HG03039 (cell line): ENCODE measurements around the gene LSM2.
"Not testable (repeated sequence)": the region's sequence is repeated elsewhere in the genome, so short reads cannot be mapped to it uniquely, and the experiment has no call there.

ENCODE experiments used
- ATAC-seq: cut with Tn5 transposase; IDR thresholded peaks from one replicate; pipeline ENCODE4 v1.9.1; 2021; ENCODE audit warnings: mild to moderate bottlenecking, moderate library complexity; ENCODE audit not compliant: unreplicated experiment

LSM2 gene

GRCh38 chr6:31827286-31828079 is 20.7 kb upstream of the LSM2 start, which contains the start of gene HSPA1B:
HSPA1B (plus strand) TSS chr6:31827738; CDS start chr6:31827951, 213 bp downstream.
- peak; percentile 63 for ATAC-seq

GRCh38 chr6:31826793-31827285 is 20.1 kb upstream of the LSM2 start:
- ATAC-seq, result no peak

GRCh38 chr6:31825553-31825952 is 18.8 kb upstream of the LSM2 start:
- ATAC-seq, result no peak

GRCh38 chr6:31823592-31824196 is 16.9 kb upstream of the LSM2 start:
- ATAC-seq, result not testable (repeated sequence)

GRCh38 chr6:31822036-31822821 is 15.5 kb upstream of the LSM2 start:
- ATAC-seq, result peak; percentile 45

GRCh38 chr6:31821301-31822035 is 14.7 kb upstream of the LSM2 start:
- ATAC-seq, result no peak

GRCh38 chr6:31820399-31820798 is 13.6 kb upstream of the LSM2 start:
- ATAC-seq, result not testable (repeated sequence)

GRCh38 chr6:31819871-31820299 is 13.1 kb upstream of the LSM2 start:
- no peak for ATAC-seq

- ATAC-seq, result not testable (repeated sequence)
Measured at GRCh38 chr6:31817929-31818511, 11.3 kb upstream of the LSM2 start.

GRCh38 chr6:31817133-31817928 is 10.6 kb upstream of the LSM2 start:
- ATAC-seq, result not testable (repeated sequence)

GRCh38 chr6:31815025-31815838 is 8.5 kb upstream of the LSM2 start, which contains the start of the genes HSPA1A and HSPA1L:
HSPA1A (plus strand) TSS chr6:31815543; CDS start chr6:31815757, 214 bp downstream.
HSPA1L (minus strand) TSS chr6:31815283; CDS start chr6:31811972, 3,311 bp downstream.
- no peak for ATAC-seq

- no peak for ATAC-seq
Measured at GRCh38 chr6:31814677-31815024, 7.9 kb upstream of the LSM2 start.

GRCh38 chr6:31813465-31813849 is 6.7 kb upstream of the LSM2 start:
- no peak for ATAC-seq

- no peak for ATAC-seq
Measured at GRCh38 chr6:31811645-31812044, 4.9 kb upstream of the LSM2 start.

GRCh38 chr6:31808599-31808998 is 1.8 kb upstream of the LSM2 start:
- ATAC-seq, result not testable (repeated sequence)

GRCh38 chr6:31805939-31806469 is 762 bp downstream of the LSM2 start:
- peak; percentile 8 for ATAC-seq

GRCh38 chr6:31801031-31801927 is 5.5 kb downstream of the LSM2 start:
- not testable (repeated sequence) for ATAC-seq
